IPS-18a (cell line): ENCODE results near the gene CSNK1D.

Experiments
- H3K27ac ChIP-seq: one replicate; pipeline ENCODE4 v1.5.1; 2013; ENCODE audit warnings: low read length
- H3K27me3 ChIP-seq: one replicate; pipeline ENCODE4 v1.6.1; 2013; ENCODE audit warnings: mild to moderate bottlenecking, low read length; ENCODE audit not compliant: control insufficient read depth, insufficient read depth
- H3K36me3 ChIP-seq: one replicate; pipeline ENCODE4 v1.6.1; 2013; ENCODE audit warnings: low read depth, low read length; ENCODE audit not compliant: control insufficient read depth
- H3K4me1 ChIP-seq: one replicate; pipeline ENCODE4 v1.6.1; 2013; ENCODE audit warnings: low read depth, low read length; ENCODE audit not compliant: control insufficient read depth
- H3K4me3 ChIP-seq: one replicate; pipeline ENCODE4 v1.5.1; 2013; ENCODE audit warnings: low read length
- H3K9ac ChIP-seq: one replicate; pipeline ENCODE4 v1.6.1; 2013; ENCODE audit warnings: mild to moderate bottlenecking, low read length, moderate library complexity
- H3K9me3 ChIP-seq: one replicate; pipeline ENCODE4 v1.6.1; 2013; ENCODE audit warnings: low read depth, low read length; ENCODE audit not compliant: control insufficient read depth

Gene CSNK1D

GRCh38 chr17:82273327-82274133, at the start of gene CSNK1D:
Gene CSNK1D (minus strand): TSS chr17:82273700. CDS start chr17:82273381, 319 bp downstream.
- Histone ChIP-seq H3K4me3 (peak within 1 kb of the TSS; percentile 73), H3K27ac (no peak within 1 kb of the TSS), H3K9ac (peak within 1 kb of the TSS; percentile 79), H3K9me3 (no peaks in the 10 kb centered on the region), H3K36me3 (peaks cover 17% of the 10 kb centered on the region), H3K4me1 (peaks cover 7% of the 10 kb centered on the region), H3K27me3 (peaks cover 6% of the 10 kb centered on the region)

GRCh38 chr17:82322526-82323453, 49.3 kb upstream of the CSNK1D start:
- no peaks in the 10 kb centered on the region for H3K27me3 ChIP-seq
- no peak overlapping the region for H3K27ac ChIP-seq
- no peak overlapping the region for H3K4me3 ChIP-seq
- H3K36me3 ChIP-seq: no peaks in the 10 kb centered on the region
- no peak overlapping the region for H3K9ac ChIP-seq
- peaks cover 10% of the 10 kb centered on the region for H3K4me1 ChIP-seq
- H3K9me3 ChIP-seq: no peaks in the 10 kb centered on the region

- H3K9me3 ChIP-seq: no peaks in the 10 kb centered on the region
- no peak overlapping the region for H3K27ac ChIP-seq
- H3K27me3 ChIP-seq: no peaks in the 10 kb centered on the region
- H3K9ac ChIP-seq: no peak overlapping the region
- H3K36me3 ChIP-seq: no peaks in the 10 kb centered on the region
- peaks cover 3% of the 10 kb centered on the region for H3K4me1 ChIP-seq
- H3K4me3 ChIP-seq: no peak overlapping the region
Measured at GRCh38 chr17:82321947-82322466, 48.5 kb upstream of the CSNK1D start.

- no peak overlapping the region for H3K9ac ChIP-seq
- H3K9me3 ChIP-seq: no peaks in the 10 kb centered on the region
- H3K4me3 ChIP-seq: no peak overlapping the region
- no peak overlapping the region for H3K27ac ChIP-seq
- no peaks in the 10 kb centered on the region for H3K4me1 ChIP-seq
- no peaks in the 10 kb centered on the region for H3K27me3 ChIP-seq
- no peaks in the 10 kb centered on the region for H3K36me3 ChIP-seq
Measured at GRCh38 chr17:82320956-82321927, 47.7 kb upstream of the CSNK1D start.

- Histone ChIP-seq H3K27ac (no peak overlapping the region), H3K9ac (no peak overlapping the region), H3K4me1 (no peaks in the 10 kb centered on the region), H3K4me3 (no peak overlapping the region), H3K27me3 (no peaks in the 10 kb centered on the region), H3K36me3 (no peaks in the 10 kb centered on the region), H3K9me3 (no peaks in the 10 kb centered on the region)
Measured at GRCh38 chr17:82320140-82320840, 46.8 kb upstream of the CSNK1D start.

GRCh38 chr17:82319619-82320062, 46.1 kb upstream of the CSNK1D start:
- Histone ChIP-seq H3K9me3 (no peaks in the 10 kb centered on the region), H3K4me1 (no peaks in the 10 kb centered on the region), H3K4me3 (no peak overlapping the region), H3K9ac (no peak overlapping the region), H3K27me3 (no peaks in the 10 kb centered on the region), H3K27ac (no peak overlapping the region), H3K36me3 (no peaks in the 10 kb centered on the region)

- no peaks in the 10 kb centered on the region for H3K27me3 ChIP-seq
- H3K27ac ChIP-seq: no peak overlapping the region
- no peaks in the 10 kb centered on the region for H3K4me1 ChIP-seq
- H3K9ac ChIP-seq: no peak overlapping the region
- no peaks in the 10 kb centered on the region for H3K9me3 ChIP-seq
- no peaks in the 10 kb centered on the region for H3K36me3 ChIP-seq
- no peak overlapping the region for H3K4me3 ChIP-seq
Measured at GRCh38 chr17:82318772-82319606, 45.5 kb upstream of the CSNK1D start.

GRCh38 chr17:82318169-82318498, 44.6 kb upstream of the CSNK1D start:
- Histone ChIP-seq H3K27me3 (no peaks in the 10 kb centered on the region), H3K4me1 (no peaks in the 10 kb centered on the region), H3K36me3 (no peaks in the 10 kb centered on the region), H3K4me3 (no peak overlapping the region), H3K9ac (no peak overlapping the region), H3K9me3 (no peaks in the 10 kb centered on the region), H3K27ac (no peak overlapping the region)

GRCh38 chr17:82317394-82318168, 44.1 kb upstream of the CSNK1D start, which contains the start of gene CD7:
Gene CD7 (minus strand): TSS chr17:82317608. CDS start chr17:82317495, 113 bp downstream.
- Histone ChIP-seq H3K9me3 (no peaks in the 10 kb centered on the region), H3K27me3 (no peaks in the 10 kb centered on the region), H3K4me1 (no peaks in the 10 kb centered on the region), H3K27ac (no peak within 1 kb of the TSS), H3K9ac (no peak within 1 kb of the TSS), H3K4me3 (no peak within 1 kb of the TSS), H3K36me3 (no peaks in the 10 kb centered on the region)
